SK-N-SH (cell line): ENCODE measurements around the gene TIGD2. TPM values are rescaled to one million over a fixed set of nuclear protein-coding genes. Genes with fewer than 3 reads are reported as not detected.

ENCODE experiments used
- CTCF ChIA-PET: fragments of 300-600, 350-600 bp; formaldehyde crosslinking; extraction: SDS; loops from one replicate; lab custom pipeline; 2021; lab: Yijun Ruan, JAX
- POLR2A ChIA-PET: fragments of 350-600 bp; sonication (Branson Sonifier 250); formaldehyde crosslinking; extraction: SDS; loops from one replicate; lab custom pipeline; 2020; ENCODE audit warnings: antibody characterized with exemption, inconsistent platforms; lab: Yijun Ruan, JAX
- DNase-seq: peaks from one replicate; pipeline ENCODE4 v3.0.0; 2012
- H2AFZ ChIP-seq: fragments of 200-600 bp; sonication (generic); 2 replicates; pipeline ENCODE4 v1.8.1; 2016; ENCODE audit warnings: antibody characterized with exemption, mild to moderate bottlenecking, low read depth
- H3F3A ChIP-seq: fragments of 200-600 bp; sonication (generic); replicated peaks from 2 replicates; pipeline ENCODE3; 2016; ENCODE audit warnings: antibody characterized with exemption, mild to moderate bottlenecking; ENCODE audit not compliant: insufficient read depth
- H3K27ac ChIP-seq, 2 experiments: fragments of 200-500 bp in 1 of 2; fragments of 200-600 bp in 1 of 2; sonication (Bioruptor generic) in 1 of 2; sonication (generic), shearing (Covaris generic) in 1 of 2; 2 replicates each; pipeline versions ENCODE4 v1.5.1 to v1.6.1; 2014 to 2016; ENCODE audit warnings: low read depth in 2 of 2, inconsistent platforms in 1 of 2, low read length in 1 of 2, mild to moderate bottlenecking in 1 of 2, mixed read lengths in 1 of 2
- H3K27me3 ChIP-seq: fragments of 200-600 bp; sonication (generic), shearing (Covaris generic); 2 replicates; pipeline ENCODE4 v1.6.1; 2016; ENCODE audit warnings: mixed run types; ENCODE audit not compliant: insufficient read depth
- H3K36me3 ChIP-seq, 2 experiments: fragments of 200-500 bp in 1 of 2; fragments of 200-600 bp in 1 of 2; sonication (Bioruptor generic) in 1 of 2; sonication (generic) in 1 of 2; replicated peaks in 1 of 2; 2 replicates each; pipeline versions ENCODE3 to v1.5.1; 2014 to 2016; ENCODE audit warnings: low read length in 1 of 2, mild to moderate bottlenecking in 1 of 2; ENCODE audit not compliant: insufficient read depth in 2 of 2, control insufficient read depth in 1 of 2
- H3K4me1 ChIP-seq, 2 experiments: fragments of 200-500 bp in 1 of 2; fragments of 200-600 bp in 1 of 2; sonication (Bioruptor generic) in 1 of 2; sonication (generic), shearing (Covaris generic) in 1 of 2; 2 replicates each; pipeline versions ENCODE4 v1.5.1 to v1.6.1; 2014 to 2016; ENCODE audit warnings: low read depth in 1 of 2, low read length in 1 of 2, mixed run types in 1 of 2; ENCODE audit not compliant: insufficient read depth in 2 of 2, control insufficient read depth in 1 of 2
- H3K4me2 ChIP-seq: fragments of 200-600 bp; sonication (generic), shearing (Covaris generic); 2 replicates; pipeline ENCODE4 v1.6.1; 2017; ENCODE audit warnings: mixed run types
- H3K4me3 ChIP-seq, 2 experiments: fragments of 200-500 bp in 1 of 2; fragments of 200-600 bp in 1 of 2; sonication (Bioruptor generic) in 1 of 2; sonication (generic), shearing (Covaris generic) in 1 of 2; 2 replicates each; pipeline versions ENCODE4 v1.5.1 to v1.8.1; 2014 to 2016; ENCODE audit warnings: low read depth in 2 of 2, inconsistent platforms in 1 of 2, low read length in 1 of 2, mild to moderate bottlenecking in 1 of 2, mixed read lengths in 1 of 2, moderate library complexity in 1 of 2
- H3K79me2 ChIP-seq: fragments of 200-600 bp; sonication (generic); 2 replicates; pipeline ENCODE4 v1.8.1; 2017; ENCODE audit warnings: mild to moderate bottlenecking; ENCODE audit not compliant: insufficient read depth
- H3K9ac ChIP-seq: fragments of 200-600 bp; sonication (generic); 2 replicates; pipeline ENCODE4 v1.6.1; 2017; ENCODE audit warnings: mixed run types
- H3K9me2 ChIP-seq: fragments of 200-600 bp; sonication (generic); 2 replicates; pipeline ENCODE4 v1.6.1; 2017; ENCODE audit warnings: mixed run types
- H3K9me3 ChIP-seq: fragments of 200-600 bp; sonication (generic); 2 replicates; pipeline ENCODE4 v1.6.1; 2017; ENCODE audit warnings: mixed run types, mild to moderate bottlenecking, moderate library complexity
- H4K20me1 ChIP-seq: fragments of 200-600 bp; sonication (generic); 2 replicates; pipeline ENCODE4 v1.6.1; 2017; ENCODE audit warnings: mild to moderate bottlenecking, mixed run types; ENCODE audit not compliant: insufficient read depth
- CTCF ChIP-seq: fragments of 200-600 bp; sonication (generic); IDR thresholded peaks from 2 replicates; pipeline ENCODE4 v1.6.1; 2017; ENCODE audit warnings: antibody characterized with exemption, mild to moderate bottlenecking, moderate library complexity
- ELF1 ChIP-seq: IDR thresholded peaks from 2 replicates; pipeline ENCODE4 v1.4.0; 2012
- FOXJ3 ChIP-seq: sonication (generic); formaldehyde crosslinking; IDR thresholded peaks from 2 replicates; pipeline ENCODE4 v1.5.1; 2020; ENCODE audit warnings: mild to moderate bottlenecking, missing genetic modification reagents
- GABPA ChIP-seq: IDR thresholded peaks from 2 replicates; pipeline ENCODE4 v1.4.0; 2012; ENCODE audit warnings: low read depth, mild to moderate bottlenecking
- GATA2 ChIP-seq: sonication (generic); formaldehyde crosslinking; IDR thresholded peaks from 2 replicates; pipeline ENCODE4 v1.5.0; 2020; ENCODE audit warnings: mild to moderate bottlenecking, missing genetic modification reagents
- NFIC ChIP-seq: IDR thresholded peaks from 2 replicates; pipeline ENCODE4 v1.4.0; 2012; ENCODE audit warnings: borderline replicate concordance
- NRF1 ChIP-seq: IDR thresholded peaks from 2 replicates; pipeline ENCODE4 v1.6.1; 2012; ENCODE audit warnings: low read depth, mild to moderate bottlenecking, low read length
- PBX3 ChIP-seq: IDR thresholded peaks from 2 replicates; pipeline ENCODE4; 2012
- RCOR1 ChIP-seq: fragments of 150-350 bp; IDR thresholded peaks from 2 replicates; pipeline ENCODE4 v1.6.1; 2017; ENCODE audit warnings: antibody characterized with exemption, low read length
- RFX5 ChIP-seq: IDR thresholded peaks from 2 replicates; pipeline ENCODE4 v1.6.1; 2012; ENCODE audit warnings: mild to moderate bottlenecking, improper control_type of control experiment, low read length
- RXRA ChIP-seq: IDR thresholded peaks from 2 replicates; pipeline ENCODE4 v1.4.0; 2012; ENCODE audit warnings: low read depth, mild to moderate bottlenecking, borderline replicate concordance
- SIN3A ChIP-seq: IDR thresholded peaks from 2 replicates; pipeline ENCODE4 v1.6.1; 2012; ENCODE audit warnings: low read depth, mild to moderate bottlenecking, low read length, moderate library complexity, borderline replicate concordance
- SMC3 ChIP-seq: IDR thresholded peaks from 2 replicates; pipeline ENCODE4 v1.6.1; 2012; ENCODE audit warnings: low read depth, low read length, improper control_type of control experiment
- TAF1 ChIP-seq: IDR thresholded peaks from 2 replicates; pipeline ENCODE4 v1.6.1; 2012; ENCODE audit warnings: low read depth, mild to moderate bottlenecking, low read length, moderate library complexity, borderline replicate concordance
- TEAD4 ChIP-seq: IDR thresholded peaks from 2 replicates; pipeline ENCODE4 v1.4.0; 2012; ENCODE audit warnings: mild to moderate bottlenecking, borderline replicate concordance; ENCODE audit not compliant: insufficient read depth
- WGBS: methylation state at CpG from one replicate; pipeline ENCODE4 v1.1.6; 2017; ENCODE audit warnings: low lambda C conversion rate; 5-methylcytosine and 5-hydroxymethylcytosine counted together
- polyA plus RNA-seq, 3 experiments: library from polyadenylated mRNA; depleted of rRNA; stranded (reverse); fragments of >200 nt; gene quantifications; 2 replicates each; pipeline ENCODE4 v1.2.3, GENCODE V29; 2012
- TF ChIP-seq, protein P1 (sequence below): IDR thresholded peaks from 2 replicates; pipeline ENCODE4 v1.6.1; 2012; ENCODE audit warnings: mild to moderate bottlenecking, low read depth, low read length, moderate library complexity
- TF ChIP-seq, protein P2 (sequence below): fragments of 150-350 bp; IDR thresholded peaks from 2 replicates; pipeline ENCODE4 v1.6.1; 2017; ENCODE audit warnings: antibody characterized with exemption, low read length, low read depth, borderline replicate concordance
- TF ChIP-seq, protein P3 (sequence below): fragments of 150-350 bp; IDR thresholded peaks from 2 replicates; pipeline ENCODE4 v1.6.1; 2016; ENCODE audit warnings: mild to moderate bottlenecking, low read depth, low read length
- TF ChIP-seq, protein P4 (sequence below): IDR thresholded peaks from 2 replicates; pipeline ENCODE4 v1.4.0; 2012; ENCODE audit warnings: low read depth

TIGD2 gene
- polyA plus RNA-seq, 1 of the 3 experiments (the other 2 are of a cell fraction) = 0.84 TPM

DNA sequence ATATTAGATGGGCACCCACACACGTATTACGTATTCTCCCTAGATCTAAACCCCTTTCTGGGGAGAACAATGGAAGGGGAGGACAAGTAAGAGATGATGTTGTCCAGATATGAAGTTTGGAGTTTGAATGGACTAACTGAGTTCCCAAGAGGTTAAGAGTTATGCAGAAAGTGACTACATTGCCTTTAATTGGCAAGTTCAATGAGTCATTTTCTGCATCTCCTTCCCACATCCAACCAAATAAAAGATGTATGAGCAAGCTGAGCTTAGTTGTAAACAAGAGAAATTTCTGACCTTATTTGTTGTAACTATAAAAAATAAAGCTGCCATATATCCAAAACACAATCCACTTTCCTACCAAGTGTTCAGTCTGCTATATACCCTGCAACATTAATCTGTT lies 50.5 kb downstream of the TIGD2 start:
- WGBS = 89% methylated on average over 2 of the region's 2 CpGs
- H3K79me2 ChIP-seq = no peaks in the 10 kb centered on the region

More for the DNA sequence above, 50.5 kb downstream of the TIGD2 start:
- H3K9me3 ChIP-seq = no peaks in the 10 kb centered on the region
- DNase-seq = no peak
- TF ChIP-seq RCOR1 (no peak), GATA2 (CRISPR knock-in tag) (no peak), SIN3A (no peak), GABPA (no peak), CTCF (no peak), SMC3 (no peak), FOXJ3 (no peak), NRF1 (no peak), NFIC (no peak), ELF1 (no peak), TEAD4 (no peak), RXRA (no peak), TAF1 (no peak), PBX3 (no peak), RFX5 (no peak)
- TF ChIP-seq, protein P1, sequence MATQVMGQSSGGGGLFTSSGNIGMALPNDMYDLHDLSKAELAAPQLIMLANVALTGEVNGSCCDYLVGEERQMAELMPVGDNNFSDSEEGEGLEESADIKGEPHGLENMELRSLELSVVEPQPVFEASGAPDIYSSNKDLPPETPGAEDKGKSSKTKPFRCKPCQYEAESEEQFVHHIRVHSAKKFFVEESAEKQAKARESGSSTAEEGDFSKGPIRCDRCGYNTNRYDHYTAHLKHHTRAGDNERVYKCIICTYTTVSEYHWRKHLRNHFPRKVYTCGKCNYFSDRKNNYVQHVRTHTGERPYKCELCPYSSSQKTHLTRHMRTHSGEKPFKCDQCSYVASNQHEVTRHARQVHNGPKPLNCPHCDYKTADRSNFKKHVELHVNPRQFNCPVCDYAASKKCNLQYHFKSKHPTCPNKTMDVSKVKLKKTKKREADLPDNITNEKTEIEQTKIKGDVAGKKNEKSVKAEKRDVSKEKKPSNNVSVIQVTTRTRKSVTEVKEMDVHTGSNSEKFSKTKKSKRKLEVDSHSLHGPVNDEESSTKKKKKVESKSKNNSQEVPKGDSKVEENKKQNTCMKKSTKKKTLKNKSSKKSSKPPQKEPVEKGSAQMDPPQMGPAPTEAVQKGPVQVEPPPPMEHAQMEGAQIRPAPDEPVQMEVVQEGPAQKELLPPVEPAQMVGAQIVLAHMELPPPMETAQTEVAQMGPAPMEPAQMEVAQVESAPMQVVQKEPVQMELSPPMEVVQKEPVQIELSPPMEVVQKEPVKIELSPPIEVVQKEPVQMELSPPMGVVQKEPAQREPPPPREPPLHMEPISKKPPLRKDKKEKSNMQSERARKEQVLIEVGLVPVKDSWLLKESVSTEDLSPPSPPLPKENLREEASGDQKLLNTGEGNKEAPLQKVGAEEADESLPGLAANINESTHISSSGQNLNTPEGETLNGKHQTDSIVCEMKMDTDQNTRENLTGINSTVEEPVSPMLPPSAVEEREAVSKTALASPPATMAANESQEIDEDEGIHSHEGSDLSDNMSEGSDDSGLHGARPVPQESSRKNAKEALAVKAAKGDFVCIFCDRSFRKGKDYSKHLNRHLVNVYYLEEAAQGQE = no peak
- TF ChIP-seq, protein P2, sequence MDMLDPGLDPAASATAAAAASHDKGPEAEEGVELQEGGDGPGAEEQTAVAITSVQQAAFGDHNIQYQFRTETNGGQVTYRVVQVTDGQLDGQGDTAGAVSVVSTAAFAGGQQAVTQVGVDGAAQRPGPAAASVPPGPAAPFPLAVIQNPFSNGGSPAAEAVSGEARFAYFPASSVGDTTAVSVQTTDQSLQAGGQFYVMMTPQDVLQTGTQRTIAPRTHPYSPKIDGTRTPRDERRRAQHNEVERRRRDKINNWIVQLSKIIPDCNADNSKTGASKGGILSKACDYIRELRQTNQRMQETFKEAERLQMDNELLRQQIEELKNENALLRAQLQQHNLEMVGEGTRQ = no peak
- TF ChIP-seq, protein P3, sequence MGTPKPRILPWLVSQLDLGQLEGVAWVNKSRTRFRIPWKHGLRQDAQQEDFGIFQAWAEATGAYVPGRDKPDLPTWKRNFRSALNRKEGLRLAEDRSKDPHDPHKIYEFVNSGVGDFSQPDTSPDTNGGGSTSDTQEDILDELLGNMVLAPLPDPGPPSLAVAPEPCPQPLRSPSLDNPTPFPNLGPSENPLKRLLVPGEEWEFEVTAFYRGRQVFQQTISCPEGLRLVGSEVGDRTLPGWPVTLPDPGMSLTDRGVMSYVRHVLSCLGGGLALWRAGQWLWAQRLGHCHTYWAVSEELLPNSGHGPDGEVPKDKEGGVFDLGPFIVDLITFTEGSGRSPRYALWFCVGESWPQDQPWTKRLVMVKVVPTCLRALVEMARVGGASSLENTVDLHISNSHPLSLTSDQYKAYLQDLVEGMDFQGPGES = no peak
- TF ChIP-seq, protein P4, sequence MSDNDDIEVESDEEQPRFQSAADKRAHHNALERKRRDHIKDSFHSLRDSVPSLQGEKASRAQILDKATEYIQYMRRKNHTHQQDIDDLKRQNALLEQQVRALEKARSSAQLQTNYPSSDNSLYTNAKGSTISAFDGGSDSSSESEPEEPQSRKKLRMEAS = no peak
- TF ChIP-seq, all 33 proteins: peak for 0
- Histone ChIP-seq H3K9me2 (no peaks in the 10 kb centered on the region), H3K9ac (no peak overlapping the region), H4K20me1 (no peaks in the 10 kb centered on the region), H3F3A (no peaks in the 10 kb centered on the region), H3K4me2 (no peak overlapping the region), H3K4me1 (no peaks in the 10 kb centered on the region), H3K36me3 (no peaks in the 10 kb centered on the region), H2AFZ (no peak overlapping the region), H3K27ac (no peak overlapping the region), H3K4me3 (no peak overlapping the region), H3K27me3 (no peaks in the 10 kb centered on the region)
- ChIA-PET CTCF (interaction anchor here (0.8 to 1.6 kb wide), 4 partner anchors 10 to 271 kb away, joined by 3 to 6 read pairs (median 4); no protein-coding TSS in a partner anchor), POLR2A (no interaction called here)
